Measurements from ENCODE around the gene SLCO3A1.
"Not testable (repeated sequence)": the region's sequence is repeated elsewhere in the genome, so short reads cannot be mapped to it uniquely, and the experiment has no call there.

SLCO3A1 gene

GRCh38 chr15:91961357-91961756 lies 107.8 kb downstream of the SLCO3A1 start:
- Histone ChIP-seq H3K27ac (replicated peaks) (no peak overlapping the region), H3K27me3 (ENCODE audit: insufficient read depth, poor library complexity, severe bottlenecking) (no peaks in the 10 kb centered on the region), H3K4me3 (replicated peaks; ENCODE audit: insufficient read depth, low read length) (no peak overlapping the region)
- no peak for DNase-seq (ENCODE audit: low read depth in 1 of 2, low spot score in 1 of 2)
- TF ChIP-seq CTCF (IDR thresholded peaks at IDR 0.05; ENCODE audit: insufficient read depth, low read length) (no peak), SPI1 (IDR thresholded peaks at IDR 0.05; ENCODE audit: borderline replicate concordance, low read depth) (no peak), GABPA (IDR thresholded peaks at IDR 0.05; ENCODE audit: low read depth) (no peak)
- TF ChIP-seq, protein P1, sequence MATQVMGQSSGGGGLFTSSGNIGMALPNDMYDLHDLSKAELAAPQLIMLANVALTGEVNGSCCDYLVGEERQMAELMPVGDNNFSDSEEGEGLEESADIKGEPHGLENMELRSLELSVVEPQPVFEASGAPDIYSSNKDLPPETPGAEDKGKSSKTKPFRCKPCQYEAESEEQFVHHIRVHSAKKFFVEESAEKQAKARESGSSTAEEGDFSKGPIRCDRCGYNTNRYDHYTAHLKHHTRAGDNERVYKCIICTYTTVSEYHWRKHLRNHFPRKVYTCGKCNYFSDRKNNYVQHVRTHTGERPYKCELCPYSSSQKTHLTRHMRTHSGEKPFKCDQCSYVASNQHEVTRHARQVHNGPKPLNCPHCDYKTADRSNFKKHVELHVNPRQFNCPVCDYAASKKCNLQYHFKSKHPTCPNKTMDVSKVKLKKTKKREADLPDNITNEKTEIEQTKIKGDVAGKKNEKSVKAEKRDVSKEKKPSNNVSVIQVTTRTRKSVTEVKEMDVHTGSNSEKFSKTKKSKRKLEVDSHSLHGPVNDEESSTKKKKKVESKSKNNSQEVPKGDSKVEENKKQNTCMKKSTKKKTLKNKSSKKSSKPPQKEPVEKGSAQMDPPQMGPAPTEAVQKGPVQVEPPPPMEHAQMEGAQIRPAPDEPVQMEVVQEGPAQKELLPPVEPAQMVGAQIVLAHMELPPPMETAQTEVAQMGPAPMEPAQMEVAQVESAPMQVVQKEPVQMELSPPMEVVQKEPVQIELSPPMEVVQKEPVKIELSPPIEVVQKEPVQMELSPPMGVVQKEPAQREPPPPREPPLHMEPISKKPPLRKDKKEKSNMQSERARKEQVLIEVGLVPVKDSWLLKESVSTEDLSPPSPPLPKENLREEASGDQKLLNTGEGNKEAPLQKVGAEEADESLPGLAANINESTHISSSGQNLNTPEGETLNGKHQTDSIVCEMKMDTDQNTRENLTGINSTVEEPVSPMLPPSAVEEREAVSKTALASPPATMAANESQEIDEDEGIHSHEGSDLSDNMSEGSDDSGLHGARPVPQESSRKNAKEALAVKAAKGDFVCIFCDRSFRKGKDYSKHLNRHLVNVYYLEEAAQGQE (IDR thresholded peaks at IDR 0.05; ENCODE audit: insufficient replicate concordance, low read depth) = no peak

- not testable (repeated sequence) for H3K4me3 ChIP-seq (replicated peaks; ENCODE audit: insufficient read depth, low read length); DNase-seq (ENCODE audit: low read depth in 1 of 2, low spot score in 1 of 2); H3K27me3 ChIP-seq (ENCODE audit: insufficient read depth, poor library complexity, severe bottlenecking); H3K27ac ChIP-seq (replicated peaks)
Measured at GRCh38 chr15:91963747-91964146, 110.2 kb downstream of the SLCO3A1 start.

GRCh38 chr15:91965501-91966193 lies 112.1 kb downstream of the SLCO3A1 start:
- DNase-seq (ENCODE audit: low read depth in 1 of 2, low spot score in 1 of 2) = no peak
- Histone ChIP-seq H3K27me3 (ENCODE audit: insufficient read depth, poor library complexity, severe bottlenecking) (no peaks in the 10 kb centered on the region), H3K4me3 (replicated peaks; ENCODE audit: insufficient read depth, low read length) (no peak overlapping the region), H3K27ac (replicated peaks) (no peak overlapping the region)
- TF ChIP-seq GABPA (IDR thresholded peaks at IDR 0.05; ENCODE audit: low read depth) (no peak), SPI1 (IDR thresholded peaks at IDR 0.05; ENCODE audit: borderline replicate concordance, low read depth) (no peak), CTCF (IDR thresholded peaks at IDR 0.05; ENCODE audit: insufficient read depth, low read length) (no peak), POLR2AphosphoS5 (IDR thresholded peaks at IDR 0.05; ENCODE audit: low read depth) (no peak)
- TF ChIP-seq, protein P1 (IDR thresholded peaks at IDR 0.05; ENCODE audit: insufficient replicate concordance, low read depth) = no peak

DNA sequence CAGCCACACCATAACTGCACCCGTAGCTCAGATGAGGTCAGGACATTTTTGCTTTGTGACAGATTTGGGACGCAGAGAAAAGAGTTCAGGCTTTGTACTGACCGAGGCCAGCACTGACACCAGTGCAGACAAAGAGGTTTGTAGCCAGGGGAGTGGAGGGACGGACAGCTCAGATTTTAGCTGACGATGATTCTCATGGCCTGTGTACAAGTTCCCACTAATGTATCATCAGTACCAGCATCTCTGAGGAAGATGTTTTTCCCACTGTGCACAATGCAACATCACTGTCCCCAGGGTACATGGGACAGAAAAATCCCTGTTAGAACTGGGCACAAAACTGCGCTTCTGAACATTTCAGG lies 112.7 kb downstream of the SLCO3A1 start:
- Histone ChIP-seq H3K4me3 (replicated peaks; ENCODE audit: insufficient read depth, low read length) (no peak overlapping the region), H3K27me3 (ENCODE audit: insufficient read depth, poor library complexity, severe bottlenecking) (no peaks in the 10 kb centered on the region), H3K27ac (replicated peaks) (no peak overlapping the region)
- TF ChIP-seq POLR2AphosphoS5 (IDR thresholded peaks at IDR 0.05; ENCODE audit: low read depth) (no peak), SPI1 (IDR thresholded peaks at IDR 0.05; ENCODE audit: borderline replicate concordance, low read depth) (no peak), CTCF (IDR thresholded peaks at IDR 0.05; ENCODE audit: insufficient read depth, low read length) (no peak), GABPA (IDR thresholded peaks at IDR 0.05; ENCODE audit: low read depth) (no peak)
- TF ChIP-seq, protein P1 (IDR thresholded peaks at IDR 0.05; ENCODE audit: insufficient replicate concordance, low read depth) = no peak
- DNase-seq (ENCODE audit: low read depth in 1 of 2, low spot score in 1 of 2) = no peak

Measured in HL-60 (cell line).